OCI-M1 (cell line): Measurements from ENCODE around the gene CACNG4.
A peak's percentile ranks its signal among the peaks of the same experiment; 100 is the strongest.

Experiments
- DNase-seq: peaks from one replicate; lab custom pipeline; 2025; lab: John Stamatoyannopoulos, UW

The CACNG4 gene

DNA sequence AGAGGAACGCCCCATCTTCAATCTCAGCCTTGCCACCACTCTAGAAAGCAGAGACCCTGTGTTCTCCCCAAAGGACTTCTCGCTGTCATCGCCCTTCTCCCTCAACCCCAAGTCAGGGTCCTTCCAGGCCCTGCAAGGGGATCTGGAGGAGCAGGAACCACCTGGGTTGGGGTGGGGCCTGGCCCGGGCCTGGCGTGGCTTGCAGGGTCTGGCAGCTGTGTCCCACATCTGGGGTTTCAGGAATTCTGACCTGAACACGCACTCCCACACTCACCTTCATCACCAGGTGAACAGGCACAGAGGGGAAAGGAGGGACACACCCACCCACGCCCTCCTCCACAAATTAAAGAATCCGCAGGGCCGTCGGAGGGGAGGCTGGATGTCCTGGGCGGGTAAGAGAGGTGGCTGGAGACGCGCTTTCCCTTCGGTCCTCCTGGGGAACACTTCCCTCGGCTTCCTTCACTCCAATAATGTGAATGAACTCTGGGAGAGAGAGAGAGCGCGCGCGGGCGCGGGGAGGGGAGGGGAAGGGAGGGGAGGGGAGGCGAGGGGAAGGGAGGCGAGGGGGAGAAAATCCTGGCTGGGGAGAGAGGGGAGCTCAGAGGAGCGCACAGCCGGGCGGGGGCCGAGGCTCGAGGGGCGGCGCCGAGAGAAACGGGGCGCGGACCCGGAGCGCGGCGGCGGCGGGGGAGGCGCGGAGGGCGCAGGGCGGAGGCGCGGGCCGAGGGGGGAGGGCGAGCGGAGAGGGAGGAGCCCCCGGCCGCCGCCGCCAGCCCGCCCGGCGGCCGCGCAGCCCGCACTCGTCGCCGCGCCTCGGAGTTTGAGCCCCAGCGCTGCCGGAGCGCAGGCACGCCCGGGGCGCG lies at the start of gene CACNG4:
TSS of gene CACNG4 (plus strand) at position 799 of the 863 bp plus-strand sequence. CDS start 205 bp downstream, outside the sequence.
- DNase-seq, result no peak

DNA sequence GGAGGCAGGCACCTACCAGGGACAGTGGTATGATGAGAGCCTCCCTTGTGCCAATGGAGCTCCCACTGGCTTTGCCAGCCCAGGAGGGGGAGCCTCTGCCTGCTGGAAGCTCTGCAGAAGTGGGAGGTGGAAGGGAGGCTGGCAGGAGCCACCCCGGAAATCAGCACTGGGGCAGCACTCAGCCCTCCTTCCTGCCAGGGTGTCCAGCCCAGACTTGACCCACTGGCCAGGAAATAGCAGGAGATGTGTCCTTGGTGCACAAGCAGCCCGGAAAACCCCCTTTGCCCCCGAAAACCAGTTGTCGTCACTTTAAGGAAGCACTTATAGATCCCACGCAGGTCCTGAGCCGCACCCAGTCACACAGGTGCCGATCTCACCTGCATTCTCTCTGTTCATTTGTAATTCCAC lies 49.3 kb upstream of the CACNG4 start:
- no peak for DNase-seq

DNA sequence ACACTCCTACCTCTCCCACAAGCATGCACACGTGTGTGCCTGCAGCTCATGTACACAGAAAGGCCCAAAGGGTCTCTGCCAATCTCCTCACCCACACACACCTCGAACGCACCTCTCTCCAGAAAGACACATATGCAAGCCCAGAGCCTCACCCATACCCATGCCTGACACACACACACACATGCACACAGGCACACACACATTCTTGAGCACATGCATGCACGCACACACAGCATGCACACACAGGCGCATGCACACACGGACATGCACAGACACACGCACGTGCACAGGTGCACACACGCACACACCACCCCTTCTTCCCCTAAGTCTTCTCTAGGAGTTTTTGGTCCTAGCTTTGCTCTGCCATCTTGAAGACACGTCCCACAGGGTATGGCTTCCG lies 48.7 kb upstream of the CACNG4 start:
- no peak for DNase-seq

DNA sequence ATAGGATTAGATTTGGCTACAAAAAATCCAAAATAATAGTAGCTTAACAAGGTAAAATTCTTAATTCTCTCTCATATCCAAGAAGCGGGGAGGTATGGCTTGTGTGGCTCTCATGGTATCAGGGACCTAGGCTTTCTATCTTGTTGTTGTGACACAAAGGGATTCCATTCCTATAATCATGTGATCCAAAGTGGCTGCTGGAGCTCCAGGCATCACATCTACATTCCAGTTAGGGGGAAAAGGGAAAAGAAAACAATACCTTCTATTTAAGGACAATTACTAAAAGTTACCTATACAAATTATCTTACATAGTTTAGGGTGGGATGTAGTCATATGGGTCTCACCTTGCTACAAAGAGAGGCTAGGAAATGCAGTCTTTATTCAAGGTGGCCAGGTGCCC lies 47.6 kb upstream of the CACNG4 start:
- DNase-seq, result no peak

DNA sequence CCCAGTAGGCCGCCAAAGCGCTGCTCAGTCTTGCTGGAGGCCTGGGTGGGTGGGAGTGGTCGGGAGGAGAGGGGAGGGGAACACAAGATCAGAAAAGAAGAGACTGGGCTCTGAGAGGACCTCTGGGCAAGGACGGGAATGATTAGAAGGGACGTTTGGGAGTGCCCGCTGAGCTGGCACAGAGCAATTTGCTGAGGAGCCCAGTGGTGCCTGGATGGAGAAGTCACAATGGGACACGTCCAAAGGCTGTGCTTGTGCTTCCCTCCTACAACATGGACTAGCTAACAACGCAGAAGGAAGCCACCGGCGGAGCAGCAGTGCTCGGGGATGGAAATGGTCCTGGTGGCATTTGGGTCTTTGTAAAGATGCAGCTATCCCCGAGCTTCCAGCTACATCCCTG lies 45.6 kb upstream of the CACNG4 start:
- no peak for DNase-seq

- no peak for DNase-seq
Observed at GRCh38 chr17:66920435-66920834, 44.1 kb upstream of the CACNG4 start.

DNA sequence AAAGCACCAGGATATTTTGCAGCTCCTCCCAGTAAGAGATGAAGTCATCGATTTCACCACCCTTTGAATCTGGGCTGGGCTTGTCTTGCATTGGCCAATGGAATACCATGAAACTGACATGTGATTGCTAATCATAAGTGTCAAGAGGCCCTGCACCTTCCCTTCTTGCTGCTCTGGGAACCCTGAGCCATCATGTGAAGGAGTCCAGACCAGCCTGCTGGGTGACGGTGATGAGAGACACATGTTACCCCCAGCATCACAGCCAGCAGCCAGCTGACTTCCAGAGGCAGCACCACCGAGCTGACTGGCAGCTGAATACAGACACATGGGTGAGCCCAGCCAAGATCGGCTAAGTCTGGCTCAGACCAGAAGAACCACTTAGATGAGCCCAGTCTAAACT lies 43.6 kb upstream of the CACNG4 start:
- DNase-seq, result peak; percentile 10

GRCh38 chr17:66923886-66924285 lies 40.6 kb upstream of the CACNG4 start:
- DNase-seq, result no peak

- DNase-seq, result no peak
Observed at GRCh38 chr17:66925811-66926500, 38.6 kb upstream of the CACNG4 start.

DNA sequence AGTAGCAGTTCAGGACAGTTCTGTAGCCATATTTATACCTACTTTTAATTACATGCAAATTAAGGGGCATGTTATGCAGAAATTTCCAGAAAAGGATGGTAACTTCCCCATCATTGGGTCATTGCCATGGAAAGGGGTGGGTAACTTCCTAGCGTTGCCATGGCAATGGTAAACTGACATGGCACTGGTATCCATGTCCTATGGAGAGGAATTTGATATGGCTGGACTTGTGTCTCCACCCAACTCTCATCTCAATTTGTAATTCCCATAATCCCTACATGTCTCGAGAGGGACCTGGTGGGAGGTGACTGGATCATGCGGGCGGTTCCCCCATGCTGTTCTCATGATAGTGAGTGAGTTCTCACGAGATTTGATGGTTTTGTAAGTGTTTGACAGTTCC lies 35.6 kb upstream of the CACNG4 start:
- no peak for DNase-seq

GRCh38 chr17:66929591-66929990 lies 34.9 kb upstream of the CACNG4 start:
- DNase-seq, result no peak

DNA sequence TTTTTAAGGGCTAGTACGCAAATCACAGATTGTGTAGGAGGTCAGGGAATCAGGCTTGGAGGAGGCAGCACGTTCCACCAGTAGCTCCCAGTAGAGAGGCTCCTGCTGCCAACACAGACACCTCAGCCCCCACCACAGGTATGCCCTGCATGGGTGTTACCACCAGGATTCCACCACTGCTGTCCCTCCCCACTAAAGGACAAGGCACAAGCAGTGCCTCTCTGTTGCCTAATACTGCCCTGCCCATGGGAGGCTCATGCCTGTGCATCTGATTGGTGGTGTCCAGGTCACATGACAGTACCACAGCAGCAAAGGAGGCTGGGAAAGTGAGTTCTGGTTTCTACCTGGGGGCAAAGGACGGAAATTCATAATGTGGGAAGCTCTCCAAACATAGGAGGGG lies 33.6 kb upstream of the CACNG4 start:
- no peak for DNase-seq

DNA sequence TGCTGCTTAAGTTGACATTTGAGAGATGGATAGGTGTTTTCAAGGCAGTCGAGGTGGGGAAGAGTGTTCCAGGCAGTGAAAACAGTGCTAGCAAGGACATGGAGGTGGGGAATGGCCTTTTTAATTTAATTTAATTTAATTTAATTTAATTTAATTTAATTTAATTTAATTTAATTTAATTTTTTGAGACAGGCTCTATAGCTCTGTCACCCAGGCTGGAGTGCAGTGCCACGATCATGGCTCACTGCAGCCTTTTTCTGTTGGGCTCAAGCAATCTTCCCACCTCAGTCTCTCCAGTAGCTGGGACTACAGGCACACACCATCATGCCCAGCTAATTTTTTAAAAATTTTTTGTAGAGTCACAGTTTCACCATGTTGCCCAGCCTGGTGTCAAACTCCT lies 32.2 kb upstream of the CACNG4 start:
- no peak for DNase-seq

GRCh38 chr17:66934040-66934439 lies 30.5 kb upstream of the CACNG4 start:
- DNase-seq, result no peak

DNA sequence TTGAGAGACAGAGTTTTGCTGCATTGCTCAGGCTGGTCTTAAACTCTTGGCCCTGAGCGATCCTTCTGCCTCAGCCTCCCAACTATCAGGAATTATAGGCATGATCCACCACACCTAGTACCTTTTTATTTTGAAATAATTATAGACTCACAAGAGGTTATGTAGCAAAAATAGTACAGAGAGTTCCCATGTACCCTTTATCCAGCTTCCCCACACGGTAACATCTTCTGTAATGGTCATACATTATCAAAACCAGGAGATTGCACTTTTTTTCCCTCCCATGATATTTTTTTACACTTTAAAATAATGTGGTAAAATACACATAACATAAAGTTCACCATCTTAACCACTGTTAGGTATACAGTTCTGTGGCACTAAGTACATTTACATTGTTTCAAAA lies 28.8 kb upstream of the CACNG4 start:
- DNase-seq, result no peak

DNA sequence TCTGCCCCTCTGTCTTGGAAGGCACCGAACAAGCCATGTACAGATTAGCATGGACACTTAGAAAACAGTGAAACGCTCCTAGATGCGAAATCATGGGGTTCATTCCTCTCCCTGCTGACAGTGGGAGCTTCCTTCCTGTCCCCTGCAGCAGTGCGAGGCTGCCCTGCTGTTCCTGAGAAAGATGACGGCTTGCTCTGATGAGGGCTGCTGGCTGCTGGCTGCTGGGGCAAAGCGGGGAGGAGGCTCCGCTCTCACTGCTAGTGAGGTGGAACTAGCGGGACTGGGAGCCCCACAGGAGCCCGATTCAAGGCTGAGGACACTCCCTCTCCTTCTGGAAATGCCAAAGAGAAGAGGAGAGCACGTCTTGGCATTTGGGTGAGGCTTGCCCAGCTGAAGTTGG lies 25.9 kb upstream of the CACNG4 start:
- DNase-seq, result no peak

- no peak for DNase-seq
Observed at GRCh38 chr17:66939461-66940114, 24.9 kb upstream of the CACNG4 start.

DNA sequence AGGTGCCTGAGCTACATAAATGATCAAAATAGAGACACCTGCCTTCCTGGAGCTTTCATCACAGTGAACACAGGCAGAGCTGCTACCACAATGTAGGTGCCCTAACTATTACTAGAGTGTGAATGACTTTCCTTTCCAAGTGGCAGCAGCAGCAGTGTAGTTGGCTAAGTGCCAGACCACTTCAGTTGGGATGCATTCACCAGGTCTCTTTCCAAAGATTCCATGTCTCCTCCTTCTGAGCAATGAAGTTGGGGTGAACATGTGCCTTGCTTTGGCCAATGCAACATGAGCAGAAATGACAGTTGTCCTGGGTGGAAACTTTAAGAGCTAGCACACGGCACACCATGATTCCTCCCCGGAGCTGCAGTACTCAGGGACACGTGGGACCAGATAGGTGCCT lies 23.3 kb upstream of the CACNG4 start:
- no peak for DNase-seq

DNA sequence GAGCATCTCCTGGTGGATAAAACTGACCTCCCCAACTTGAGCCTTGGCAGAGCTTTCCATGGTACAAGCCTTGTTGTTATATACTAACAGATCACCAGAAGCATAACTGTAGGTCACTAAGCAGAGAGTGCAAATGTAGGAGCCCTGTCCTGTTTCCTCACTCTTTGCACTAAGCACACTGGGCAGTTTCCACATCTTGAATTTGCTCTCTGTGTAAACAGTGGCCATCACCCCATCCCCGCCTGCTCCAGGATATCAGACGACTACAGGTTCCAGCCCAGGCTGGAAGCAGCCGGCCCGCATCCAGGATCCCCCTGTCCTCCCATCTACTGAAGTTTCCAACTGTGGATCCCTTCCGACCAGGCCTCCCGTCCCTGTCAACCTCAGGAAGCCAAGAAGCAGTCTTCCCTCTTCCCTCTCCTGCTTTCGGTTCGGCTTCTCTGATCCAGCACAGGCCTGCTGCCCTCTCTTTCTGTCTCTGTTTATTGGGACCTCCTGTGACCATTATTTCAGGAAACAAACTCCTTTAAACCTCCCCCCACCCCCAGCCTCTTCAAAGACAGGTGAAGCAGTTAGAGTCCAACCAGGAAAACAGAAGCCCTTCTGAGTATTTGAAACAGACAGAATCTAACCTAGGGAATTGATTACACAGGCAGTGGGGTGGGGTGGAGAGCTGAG lies 22.6 kb upstream of the CACNG4 start:
- DNase-seq, result no peak

DNA sequence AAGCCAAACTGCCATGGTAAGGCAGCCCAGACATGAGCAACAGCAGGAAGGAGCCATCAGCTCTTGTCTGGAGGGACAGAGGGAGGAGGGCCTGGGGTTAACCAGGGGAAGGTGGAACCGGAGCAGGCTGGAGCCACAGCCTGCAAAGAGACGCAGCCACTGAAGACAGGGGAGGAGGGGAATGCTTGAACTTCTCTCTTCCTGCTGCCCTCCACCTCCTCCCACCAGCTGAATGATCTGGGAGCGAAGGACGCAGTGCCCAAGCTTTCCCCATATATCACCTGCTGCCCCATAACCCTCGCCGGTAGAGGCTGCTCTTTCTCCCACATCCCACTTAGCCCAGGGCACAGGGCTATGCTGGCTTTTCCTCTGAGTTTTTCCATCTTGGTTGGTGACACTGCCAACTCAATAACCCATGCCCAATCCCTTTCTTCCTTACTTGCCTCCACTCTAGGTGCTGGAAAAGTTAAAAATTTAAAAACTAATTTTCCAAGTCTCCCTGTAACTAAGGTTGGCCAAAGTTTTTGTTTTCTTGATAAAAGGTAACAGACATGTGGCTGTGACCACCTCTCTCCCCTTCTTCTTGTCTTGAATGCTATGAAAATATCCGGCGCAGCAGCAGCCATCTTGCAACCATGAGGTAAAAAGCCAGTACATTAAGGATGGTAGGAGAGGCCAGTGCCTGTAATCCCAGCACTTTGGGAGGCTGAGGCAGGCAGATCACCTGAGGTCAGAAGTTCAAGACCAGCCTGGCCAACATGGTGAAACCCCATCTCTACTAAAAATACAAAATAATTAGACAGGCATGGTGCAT lies 21.8 kb upstream of the CACNG4 start:
- no peak for DNase-seq

- no peak for DNase-seq
Observed at GRCh38 chr17:66943484-66943883, 21.0 kb upstream of the CACNG4 start.
